Epithelial cell of esophagus (primary cell): ENCODE measurements around the gene MLLT10.

ENCODE experiments used
- DNase-seq: peaks from one replicate; pipeline ENCODE4 v3.0.0; 2010; ENCODE audit warnings: low read depth
- H3K4me3 ChIP-seq: 2 replicates; pipeline ENCODE4 v1.5.1; 2011; ENCODE audit warnings: mild to moderate bottlenecking, low read length, control low read depth
- CTCF ChIP-seq: IDR thresholded peaks from 2 replicates; pipeline ENCODE4 v1.5.1; 2011; ENCODE audit warnings: low read depth, mild to moderate bottlenecking, low read length, control low read depth, inconsistent platforms; ENCODE audit not compliant: insufficient read depth; ENCODE audit errors: missing control alignments

Gene MLLT10

GRCh38 chr10:21740989-21741388 lies 207.0 kb downstream of the MLLT10 start:
- TF ChIP-seq CTCF, result no peak
- H3K4me3 ChIP-seq, result no peak overlapping the region
- DNase-seq, result no peak

DNA sequence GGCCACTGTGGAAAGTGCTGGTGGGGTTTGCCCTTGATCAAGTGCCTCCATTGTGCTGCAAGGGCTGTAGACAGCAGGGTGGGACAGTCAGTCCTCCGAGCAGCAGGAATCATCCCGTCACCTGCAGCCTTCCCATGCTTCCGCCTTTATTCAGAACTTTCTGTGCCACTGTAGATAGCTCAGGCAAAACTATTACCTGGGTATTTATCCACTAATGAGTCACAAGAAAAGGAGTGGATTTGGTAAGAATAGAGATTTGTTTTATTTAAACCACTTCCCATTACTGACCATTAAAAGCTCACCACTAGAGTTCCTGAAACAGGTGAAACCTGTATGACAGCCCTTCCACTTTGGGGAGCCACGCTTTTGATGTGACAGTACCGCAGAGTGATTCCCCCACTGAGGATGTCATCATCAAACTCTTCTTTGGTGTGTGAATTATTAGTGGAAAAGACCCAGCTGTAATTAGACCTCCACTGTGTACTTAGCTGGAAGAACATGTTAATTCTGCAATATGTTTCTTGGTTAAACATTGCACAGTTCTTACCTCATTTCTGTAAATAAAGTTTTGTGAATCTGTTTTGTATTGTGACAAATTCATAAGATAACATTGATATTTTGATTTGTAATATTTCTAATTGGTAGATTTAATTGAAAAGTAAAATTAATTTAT lies 208.8 kb downstream of the MLLT10 start:
- DNase-seq, result no peak
- H3K4me3 ChIP-seq, result no peak overlapping the region
- TF ChIP-seq CTCF, result no peak

GRCh38 chr10:21744223-21744622 lies 210.2 kb downstream of the MLLT10 start:
- no peak for TF ChIP-seq CTCF
- H3K4me3 ChIP-seq, result no peak overlapping the region
- no peak for DNase-seq

- DNase-seq, result no peak
- TF ChIP-seq CTCF, result no peak
- no peak overlapping the region for H3K4me3 ChIP-seq
These were observed 212.1 kb downstream of the MLLT10 start for GRCh38 chr10:21746118-21746517.

DNA sequence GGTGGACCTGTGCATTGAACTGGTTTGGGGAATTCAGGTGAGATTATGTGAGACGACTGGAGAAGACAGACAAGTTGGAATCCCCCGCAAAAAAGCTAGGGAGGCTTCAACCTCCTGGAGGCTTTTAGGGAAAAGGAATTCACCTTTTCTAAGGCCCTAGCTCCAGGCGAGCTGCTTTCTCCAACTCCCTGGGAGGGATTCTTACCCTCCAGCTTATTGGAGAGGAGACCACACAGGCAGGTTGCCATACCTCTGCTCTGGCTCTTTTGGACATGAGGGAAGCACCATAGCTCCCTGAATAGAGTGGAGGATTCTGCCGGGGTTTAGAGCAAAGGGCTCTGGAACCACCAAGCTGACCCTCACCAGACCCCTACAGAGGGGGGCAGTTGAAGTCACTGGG lies 213.8 kb downstream of the MLLT10 start:
- DNase-seq, result no peak
- H3K4me3 ChIP-seq, result no peak overlapping the region
- no peak for TF ChIP-seq CTCF

- TF ChIP-seq CTCF, result no peak
- no peak overlapping the region for H3K4me3 ChIP-seq
- no peak for DNase-seq
These were observed 215.8 kb downstream of the MLLT10 start for GRCh38 chr10:21749788-21750187.

DNA sequence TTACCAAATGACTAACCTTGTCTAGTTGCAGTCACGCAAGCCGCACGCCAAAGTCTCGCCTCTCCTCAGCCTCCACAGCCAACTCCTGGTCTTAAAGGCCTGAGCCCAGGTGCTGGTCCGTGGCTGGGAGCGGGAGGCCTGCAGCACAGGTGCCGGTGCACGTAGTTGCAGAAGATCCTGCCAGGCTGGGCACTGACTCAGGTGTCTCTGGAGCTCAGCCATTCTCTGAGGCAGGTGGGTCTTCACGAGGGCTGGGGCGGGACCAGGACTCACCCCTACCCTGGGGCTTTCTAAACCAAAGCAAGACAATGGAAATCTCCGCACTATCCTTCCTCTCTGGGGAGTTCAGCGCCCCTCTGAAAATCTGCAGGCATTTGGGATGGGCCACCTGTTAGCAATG lies 216.4 kb downstream of the MLLT10 start:
- H3K4me3 ChIP-seq, result no peak overlapping the region
- no peak for DNase-seq
- TF ChIP-seq CTCF, result no peak
